Measurements from ENCODE around the gene SV2A.
"Not testable (repeated sequence)": the region's sequence is repeated elsewhere in the genome, so short reads cannot be mapped to it uniquely, and the experiment has no call there.

The SV2A gene

DNA sequence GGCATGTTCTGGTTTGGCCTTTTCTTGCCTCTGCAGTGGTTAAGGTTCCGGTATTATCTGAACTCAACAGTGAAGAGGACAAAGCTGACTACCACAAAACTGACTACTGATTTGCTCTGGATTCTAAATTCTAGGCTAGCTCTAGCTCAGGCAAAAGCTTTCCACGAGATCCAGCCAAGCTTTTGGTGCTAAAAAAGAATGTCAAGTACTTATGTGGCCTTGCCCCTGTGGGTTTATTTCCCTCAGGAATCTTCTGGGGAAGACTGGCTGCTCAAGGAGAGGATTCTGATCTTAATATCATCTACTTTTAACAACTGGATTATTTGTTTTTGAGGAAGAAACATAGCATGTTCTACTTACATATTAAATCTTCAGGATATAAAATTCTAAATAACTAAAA, 45.1 kb upstream of the SV2A start:
- Histone ChIP-seq H3K36me3 (no peaks in the 10 kb centered on the region), H3K27ac (no peak overlapping the region), H3K27me3 (peaks cover 68% of the 10 kb centered on the region), H3K4me3 (ENCODE audit: low read depth in 1 of 2, low read length in 1 of 2) (no peak overlapping the region), H3K9me3 (no peaks in the 10 kb centered on the region), H3K4me1 (ENCODE audit: control insufficient read depth in 1 of 2, insufficient read depth in 1 of 2, low read depth in 1 of 2, low read length in 1 of 2) (peaks cover 3 to 9% of the 10 kb centered on the region in 2 experiments)
- TF ChIP-seq, protein P1, sequence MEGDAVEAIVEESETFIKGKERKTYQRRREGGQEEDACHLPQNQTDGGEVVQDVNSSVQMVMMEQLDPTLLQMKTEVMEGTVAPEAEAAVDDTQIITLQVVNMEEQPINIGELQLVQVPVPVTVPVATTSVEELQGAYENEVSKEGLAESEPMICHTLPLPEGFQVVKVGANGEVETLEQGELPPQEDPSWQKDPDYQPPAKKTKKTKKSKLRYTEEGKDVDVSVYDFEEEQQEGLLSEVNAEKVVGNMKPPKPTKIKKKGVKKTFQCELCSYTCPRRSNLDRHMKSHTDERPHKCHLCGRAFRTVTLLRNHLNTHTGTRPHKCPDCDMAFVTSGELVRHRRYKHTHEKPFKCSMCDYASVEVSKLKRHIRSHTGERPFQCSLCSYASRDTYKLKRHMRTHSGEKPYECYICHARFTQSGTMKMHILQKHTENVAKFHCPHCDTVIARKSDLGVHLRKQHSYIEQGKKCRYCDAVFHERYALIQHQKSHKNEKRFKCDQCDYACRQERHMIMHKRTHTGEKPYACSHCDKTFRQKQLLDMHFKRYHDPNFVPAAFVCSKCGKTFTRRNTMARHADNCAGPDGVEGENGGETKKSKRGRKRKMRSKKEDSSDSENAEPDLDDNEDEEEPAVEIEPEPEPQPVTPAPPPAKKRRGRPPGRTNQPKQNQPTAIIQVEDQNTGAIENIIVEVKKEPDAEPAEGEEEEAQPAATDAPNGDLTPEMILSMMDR (IDR thresholded peaks at IDR 0.05): no peak

DNA sequence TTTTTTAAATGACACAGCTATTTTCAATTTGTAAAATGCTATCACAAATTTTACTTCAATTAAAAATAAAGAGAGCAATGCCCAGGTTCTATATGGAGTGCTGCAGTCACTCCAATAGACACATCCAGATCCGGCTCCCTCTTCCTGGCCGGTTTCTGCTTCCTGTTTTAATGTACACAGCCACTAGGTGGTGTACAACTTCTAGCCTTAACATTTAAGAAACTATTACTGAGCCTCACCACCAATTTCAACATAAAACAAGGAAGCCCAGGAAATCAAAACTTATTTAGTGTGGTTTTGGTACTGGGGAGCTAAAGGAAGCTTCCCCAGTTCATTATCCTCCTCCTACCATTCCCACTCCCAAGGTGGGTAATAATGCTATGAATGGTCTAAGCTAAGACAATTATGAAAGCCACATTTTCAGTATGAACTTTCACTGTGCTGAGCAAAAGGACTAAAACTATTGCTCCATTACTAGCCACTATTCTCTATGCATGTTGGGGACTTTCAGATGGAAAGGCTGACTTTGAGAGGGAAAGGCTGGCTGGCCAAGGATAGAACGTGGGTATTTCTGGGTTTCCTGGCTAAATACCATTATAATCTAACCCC, 44.5 kb upstream of the SV2A start:
- Histone ChIP-seq H3K36me3 (no peaks in the 10 kb centered on the region), H3K4me3 (ENCODE audit: low read depth in 1 of 2, low read length in 1 of 2) (no peak overlapping the region), H3K4me1 (ENCODE audit: control insufficient read depth in 1 of 2, insufficient read depth in 1 of 2, low read depth in 1 of 2, low read length in 1 of 2) (peaks cover 3 to 9% of the 10 kb centered on the region in 2 experiments), H3K9me3 (no peaks in the 10 kb centered on the region), H3K27ac (no peak overlapping the region), H3K27me3 (peaks cover 68% of the 10 kb centered on the region)
- TF ChIP-seq, protein P1 (IDR thresholded peaks at IDR 0.05): peak; percentile 68

DNA sequence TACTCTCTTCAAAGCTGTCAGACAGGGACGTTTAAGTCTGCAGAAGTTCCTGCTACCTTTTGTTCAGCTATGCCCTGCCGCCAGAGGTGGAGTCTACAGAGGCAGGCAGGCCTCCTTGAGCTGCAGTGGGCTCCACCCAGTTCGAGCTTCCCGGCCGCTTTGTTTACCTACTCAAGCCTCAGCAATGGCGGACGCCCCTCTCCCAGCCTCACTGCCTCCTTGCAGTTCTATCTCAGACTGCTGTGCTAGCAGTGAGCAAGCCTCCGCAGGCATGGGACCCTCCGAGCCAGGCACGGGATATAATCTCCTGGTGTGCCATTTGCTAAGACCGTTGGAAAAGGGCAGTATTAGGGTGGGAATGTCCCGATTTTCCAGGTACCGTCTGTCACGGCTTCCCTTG, 39.9 kb upstream of the SV2A start:
- not testable (repeated sequence) for H3K36me3 ChIP-seq; H3K9me3 ChIP-seq; H3K4me1 ChIP-seq (ENCODE audit: control insufficient read depth in 1 of 2, insufficient read depth in 1 of 2, low read depth in 1 of 2, low read length in 1 of 2); H3K4me3 ChIP-seq (ENCODE audit: low read depth in 1 of 2, low read length in 1 of 2); H3K27ac ChIP-seq
- H3K27me3 ChIP-seq: peaks cover 45% of the 10 kb centered on the region

DNA sequence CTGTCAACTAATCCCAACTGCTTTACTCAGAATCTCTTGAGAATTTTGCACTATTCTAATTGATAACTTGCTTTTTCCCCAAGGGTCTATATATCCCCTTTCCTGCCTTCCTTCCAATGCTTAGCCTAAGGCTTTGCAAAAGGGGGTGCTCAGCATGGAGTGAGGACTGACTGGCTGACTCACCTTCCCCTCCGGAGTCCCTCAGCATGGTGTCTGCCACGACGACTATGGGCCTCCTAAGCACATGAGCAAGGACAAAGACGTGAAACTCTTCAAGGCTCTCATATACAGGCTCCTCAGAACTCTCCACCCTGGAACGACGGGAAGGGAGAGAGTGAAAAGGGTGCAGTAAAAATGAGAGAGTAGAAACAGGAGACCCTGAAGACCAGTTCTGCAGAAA, 32.3 kb upstream of the SV2A start:
- no peaks in the 10 kb centered on the region for H3K36me3 ChIP-seq
- no peaks in the 10 kb centered on the region for H3K9me3 ChIP-seq
- no peak overlapping the region for H3K27ac ChIP-seq
- peaks cover 28% of the 10 kb centered on the region for H3K27me3 ChIP-seq
- H3K4me3 ChIP-seq (ENCODE audit: low read depth in 1 of 2, low read length in 1 of 2): no peak overlapping the region
- H3K4me1 ChIP-seq (ENCODE audit: control insufficient read depth in 1 of 2, insufficient read depth in 1 of 2, low read depth in 1 of 2, low read length in 1 of 2): no peaks in the 10 kb centered on the region
- TF ChIP-seq, protein P1 (IDR thresholded peaks at IDR 0.05): no peak

DNA sequence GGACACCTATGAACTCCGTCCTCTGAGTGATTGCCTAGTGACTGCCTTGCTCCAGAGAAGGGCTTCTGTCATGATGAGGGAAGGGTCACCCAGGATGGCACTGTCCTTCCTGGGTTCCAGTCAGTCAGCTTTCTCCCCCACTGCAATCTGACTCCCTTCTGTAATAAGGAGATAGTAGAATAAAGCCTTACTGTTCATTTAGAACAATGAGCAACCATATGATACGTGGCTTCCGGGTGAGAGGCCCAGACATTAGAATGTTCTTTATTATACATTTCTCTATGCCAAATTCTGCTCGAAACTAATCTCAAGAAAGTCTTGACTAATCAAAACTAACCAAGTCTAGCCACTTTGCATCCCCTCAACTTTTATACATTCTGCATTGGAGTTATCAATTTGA, 27.6 kb upstream of the SV2A start:
- no peak overlapping the region for H3K27ac ChIP-seq
- peaks cover 47% of the 10 kb centered on the region for H3K27me3 ChIP-seq
- TF ChIP-seq, protein P1 (IDR thresholded peaks at IDR 0.05): no peak
- no peaks in the 10 kb centered on the region for H3K36me3 ChIP-seq
- H3K9me3 ChIP-seq: no peaks in the 10 kb centered on the region
- no peak overlapping the region for H3K4me3 ChIP-seq (ENCODE audit: low read depth in 1 of 2, low read length in 1 of 2)
- no peaks in the 10 kb centered on the region for H3K4me1 ChIP-seq (ENCODE audit: control insufficient read depth in 1 of 2, insufficient read depth in 1 of 2, low read depth in 1 of 2, low read length in 1 of 2)

DNA sequence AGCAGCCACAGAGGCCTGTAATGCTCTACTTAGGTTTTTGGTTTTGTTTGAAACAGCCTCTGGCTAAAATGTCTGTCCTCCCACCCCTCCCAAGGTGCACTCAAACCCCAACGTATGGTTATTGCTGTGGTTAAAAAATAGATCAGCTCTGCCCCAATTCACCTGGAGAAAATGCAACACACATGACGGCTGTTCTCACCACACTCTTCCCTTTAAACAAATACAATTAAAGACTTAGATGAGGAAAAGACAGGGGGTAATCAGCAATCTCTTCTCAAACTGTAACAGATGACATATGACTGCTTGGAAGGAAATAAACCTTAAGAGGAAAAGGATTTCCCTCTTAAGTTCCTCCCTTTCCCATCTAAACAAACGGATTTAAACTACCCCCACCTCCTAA, 25.2 kb upstream of the SV2A start:
- TF ChIP-seq, protein P1 (IDR thresholded peaks at IDR 0.05): no peak
- no peaks in the 10 kb centered on the region for H3K9me3 ChIP-seq
- H3K27ac ChIP-seq: no peak overlapping the region
- no peaks in the 10 kb centered on the region for H3K36me3 ChIP-seq
- H3K4me1 ChIP-seq (ENCODE audit: control insufficient read depth in 1 of 2, insufficient read depth in 1 of 2, low read depth in 1 of 2, low read length in 1 of 2): no peaks in the 10 kb centered on the region
- no peak overlapping the region for H3K4me3 ChIP-seq (ENCODE audit: low read depth in 1 of 2, low read length in 1 of 2)
- peaks cover 41% of the 10 kb centered on the region for H3K27me3 ChIP-seq

All from neutrophil (primary cell).